GM21737 (cell line): ENCODE measurements around the gene SF3B2.
A peak's percentile ranks its signal among the peaks of the same experiment; 100 is the strongest.

Experiments
- ATAC-seq: cut with Tn5 transposase; IDR thresholded peaks from one replicate; pipeline ENCODE4 v1.9.1; 2021; ENCODE audit warnings: mild to moderate bottlenecking, moderate library complexity; ENCODE audit not compliant: unreplicated experiment

Gene SF3B2

DNA sequence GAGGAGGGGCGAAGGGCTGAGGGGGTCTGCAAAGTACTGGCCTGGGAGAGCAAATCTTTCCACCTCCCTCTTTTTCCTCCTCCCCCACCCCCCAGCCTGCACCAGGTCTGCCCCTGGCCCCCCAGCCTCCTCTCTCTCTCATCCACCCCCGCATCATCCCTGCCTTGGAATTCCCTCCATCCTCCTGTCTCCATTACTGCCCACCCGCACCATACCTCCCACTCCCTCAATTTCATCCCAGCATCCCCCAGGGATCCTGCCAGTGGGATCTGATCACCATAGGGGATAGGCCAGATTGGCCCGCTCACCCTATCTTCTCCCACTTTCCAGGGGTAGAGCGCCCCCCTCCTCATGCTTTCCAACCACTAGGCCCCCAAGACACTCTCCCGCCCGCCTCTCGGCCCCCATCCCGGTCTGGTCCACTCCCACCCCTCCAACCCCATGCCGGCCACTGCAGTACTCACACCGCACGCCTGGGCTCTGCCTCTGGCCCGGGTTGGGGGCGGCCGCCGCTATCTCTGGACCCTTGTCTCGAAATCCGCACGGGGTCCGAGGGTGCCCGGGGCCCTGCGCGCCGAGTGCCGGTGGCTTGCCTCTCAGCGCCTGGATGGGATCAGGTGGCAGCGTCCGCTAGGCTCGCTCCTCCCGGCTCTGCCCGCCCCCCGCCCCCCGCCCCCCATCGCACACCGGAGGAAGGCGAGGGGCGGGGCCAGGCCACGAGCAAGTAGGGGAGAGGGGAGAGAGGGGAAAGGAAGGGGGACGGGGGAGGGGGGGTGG, 3.4 kb upstream of the SF3B2 start, which contains the start of gene GAL3ST3:
GAL3ST3 (minus strand) TSS at position 615 of the 777 bp plus-strand sequence. CDS start 3,746 bp downstream, outside the sequence.
- ATAC-seq: no peak

- ATAC-seq: no peak
Observed at GRCh38 chr11:66050581-66051231, 1.5 kb upstream of the SF3B2 start.

GRCh38 chr11:66051371-66051765, 796 bp upstream of the SF3B2 start:
- no peak for ATAC-seq

DNA sequence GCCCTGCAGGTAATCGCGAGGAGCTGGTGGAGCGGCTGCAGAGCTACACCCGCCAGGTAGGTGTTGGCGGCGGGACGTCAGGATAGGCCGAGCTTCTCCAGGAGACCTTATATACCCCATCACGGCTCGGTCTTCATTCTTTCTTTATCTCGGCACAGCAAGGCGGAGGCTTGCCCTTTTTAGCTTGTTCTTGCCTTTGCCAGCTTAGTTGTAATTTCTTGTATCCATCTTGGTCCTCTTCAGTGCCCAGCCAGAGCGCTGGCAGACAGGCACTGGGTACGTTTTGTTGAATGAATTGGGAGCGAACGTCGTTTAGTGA, 459 bp downstream of the SF3B2 start:
- ATAC-seq: no peak

- no peak for ATAC-seq
Observed at GRCh38 chr11:66055021-66055420, 2.9 kb downstream of the SF3B2 start.

GRCh38 chr11:66056501-66056900, 4.3 kb downstream of the SF3B2 start:
- no peak for ATAC-seq

- ATAC-seq: no peak
Observed at GRCh38 chr11:66059966-66060680, 8.0 kb downstream of the SF3B2 start.

DNA sequence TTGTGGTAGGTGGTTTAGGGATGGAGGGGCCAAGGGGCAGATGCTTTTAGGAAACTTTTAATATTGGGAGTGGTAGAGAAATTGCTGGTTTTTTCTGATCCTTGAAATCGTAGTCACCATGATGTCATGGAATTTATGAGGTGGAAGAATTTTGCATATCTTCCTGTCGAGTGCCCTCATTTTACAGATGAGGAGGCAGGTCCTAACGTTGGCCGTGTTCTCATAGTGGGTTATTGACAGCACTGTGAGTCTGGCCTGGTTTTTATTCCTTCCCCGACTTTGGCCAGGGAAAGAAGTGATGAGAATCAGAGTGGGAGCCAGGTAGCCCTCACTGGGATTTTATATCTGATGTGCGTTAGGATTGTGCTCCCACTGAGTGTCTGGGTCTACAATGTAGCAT, 9.1 kb downstream of the SF3B2 start:
- no peak for ATAC-seq

DNA sequence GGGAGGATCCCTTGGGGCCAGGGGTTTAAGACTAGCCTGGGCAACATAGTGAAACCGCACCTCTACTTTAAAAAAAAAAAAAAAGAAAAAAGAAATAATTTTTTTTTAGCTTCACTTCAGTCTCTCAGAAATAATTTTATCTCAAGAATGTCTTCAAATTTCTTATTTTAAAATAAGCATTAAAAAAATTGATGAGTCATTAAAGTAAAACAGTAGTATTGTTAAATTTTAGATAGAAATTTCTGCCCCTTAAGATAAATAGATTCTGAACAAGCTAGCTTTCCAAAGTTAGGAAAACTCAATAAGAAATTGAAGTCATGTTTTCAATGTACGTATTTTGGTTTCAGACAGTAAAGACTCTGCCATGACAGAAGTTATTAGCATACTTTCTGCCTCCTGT, 10.2 kb downstream of the SF3B2 start:
- no peak for ATAC-seq

DNA sequence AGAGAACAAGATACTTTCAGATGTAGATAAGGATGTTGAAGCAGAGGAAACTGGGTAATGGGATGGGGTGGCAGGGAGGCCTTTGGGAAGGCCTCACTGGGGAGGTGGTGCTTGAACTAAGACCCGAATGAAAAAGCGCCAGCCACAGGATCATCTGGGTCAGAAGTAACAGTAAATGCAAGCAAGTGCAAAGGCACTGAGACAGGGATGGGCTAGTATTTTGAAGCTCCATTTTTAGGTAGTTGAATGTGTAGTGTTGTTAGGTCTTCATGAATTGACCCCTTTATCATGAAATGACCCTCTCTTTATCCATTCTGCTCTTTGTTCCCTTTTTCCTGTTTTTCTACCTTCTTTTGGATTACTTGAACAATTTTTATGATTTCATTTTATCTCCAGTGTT, 11.7 kb downstream of the SF3B2 start:
- ATAC-seq: no peak

- ATAC-seq: no peak
Observed at GRCh38 chr11:66064571-66064970, 12.4 kb downstream of the SF3B2 start.

DNA sequence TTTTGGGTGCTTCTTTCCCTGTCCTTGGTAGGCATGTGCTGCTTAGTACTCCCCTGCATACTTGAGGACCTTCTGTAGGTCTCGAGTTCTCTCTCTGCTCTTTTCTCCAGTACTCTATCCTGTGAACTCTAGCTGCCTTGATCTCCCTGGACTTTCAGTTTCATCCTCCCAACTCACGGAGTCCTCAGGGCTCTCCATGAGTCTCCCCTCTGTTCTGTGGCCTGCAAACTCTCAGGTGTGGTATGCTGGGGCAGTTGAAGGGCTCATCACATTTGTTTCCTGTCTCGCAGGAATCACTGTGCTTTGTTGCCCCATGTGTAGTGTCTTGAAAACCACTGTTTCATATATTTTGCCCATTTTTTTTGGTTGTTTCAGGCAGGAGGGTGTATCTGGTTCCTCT, 14.6 kb downstream of the SF3B2 start:
- no peak for ATAC-seq

GRCh38 chr11:66067640-66068039, 15.5 kb downstream of the SF3B2 start:
- no peak for ATAC-seq

GRCh38 chr11:66068154-66068821, 16.1 kb downstream of the SF3B2 start:
- no peak for ATAC-seq

GRCh38 chr11:66068923-66069714, 17.0 kb downstream of the SF3B2 start:
- ATAC-seq: peak; percentile 8

DNA sequence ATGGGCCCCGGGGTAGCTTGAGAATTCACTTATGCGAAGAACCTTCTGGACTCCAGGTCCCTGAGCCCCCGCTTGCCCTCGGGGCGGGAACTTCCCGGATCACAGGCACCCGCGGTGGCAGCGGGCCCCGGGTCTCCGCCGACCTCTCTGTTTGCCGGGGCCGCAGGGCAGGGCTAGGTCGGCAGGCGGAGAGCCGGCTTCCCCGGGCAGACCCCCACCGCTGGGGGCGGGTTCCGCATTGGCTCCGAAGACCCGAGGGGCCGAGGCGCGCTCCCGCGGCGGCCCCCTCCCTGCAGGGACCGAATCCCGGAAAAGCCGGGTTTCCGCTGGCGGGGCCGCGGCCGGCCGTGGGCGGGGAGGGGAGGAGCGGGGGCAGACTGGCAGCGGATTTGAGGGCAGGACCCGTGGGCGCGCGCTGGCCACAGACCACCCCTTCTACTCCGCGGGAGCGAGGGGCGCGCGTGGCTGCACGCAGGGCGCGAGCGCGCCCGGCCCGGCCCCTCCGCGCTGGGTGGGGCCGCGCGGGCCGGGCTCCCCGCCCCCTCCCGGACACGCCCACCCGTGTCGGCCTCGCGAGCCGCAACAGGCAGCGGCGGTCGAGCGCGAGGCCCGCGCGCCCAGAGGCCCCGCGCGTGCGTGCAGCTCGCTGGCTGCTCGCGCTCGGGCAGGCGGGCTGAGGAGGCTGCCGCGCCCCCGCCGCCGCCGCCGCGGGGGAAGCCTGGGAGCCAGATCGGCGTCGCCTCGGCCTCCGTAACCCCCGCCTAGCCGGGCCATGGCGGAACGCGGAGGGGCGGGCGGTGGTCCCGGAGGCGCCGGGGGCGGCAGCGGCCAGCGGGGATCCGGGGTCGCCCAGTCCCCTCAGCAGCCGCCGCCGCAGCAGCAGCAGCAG, 17.8 kb downstream of the SF3B2 start, which contains the start of gene PACS1:
PACS1 (plus strand) TSS at position 558 of the 889 bp plus-strand sequence; CDS start at position 773, 215 bp downstream.
- ATAC-seq: peak; percentile 47

GRCh38 chr11:66070604-66071380, 18.6 kb downstream of the SF3B2 start:
- ATAC-seq: peak; percentile 10

GRCh38 chr11:66071381-66071801, 19.2 kb downstream of the SF3B2 start:
- ATAC-seq: no peak

GRCh38 chr11:66072081-66072480, 19.9 kb downstream of the SF3B2 start:
- ATAC-seq: no peak
